SW 1271 (cell line): ENCODE results near the gene FKBP4.

Experiments
- DNase-seq, 2 experiments: peaks; one replicate each; lab custom pipeline; 2025; lab: John Stamatoyannopoulos, UW

The FKBP4 gene

DNA sequence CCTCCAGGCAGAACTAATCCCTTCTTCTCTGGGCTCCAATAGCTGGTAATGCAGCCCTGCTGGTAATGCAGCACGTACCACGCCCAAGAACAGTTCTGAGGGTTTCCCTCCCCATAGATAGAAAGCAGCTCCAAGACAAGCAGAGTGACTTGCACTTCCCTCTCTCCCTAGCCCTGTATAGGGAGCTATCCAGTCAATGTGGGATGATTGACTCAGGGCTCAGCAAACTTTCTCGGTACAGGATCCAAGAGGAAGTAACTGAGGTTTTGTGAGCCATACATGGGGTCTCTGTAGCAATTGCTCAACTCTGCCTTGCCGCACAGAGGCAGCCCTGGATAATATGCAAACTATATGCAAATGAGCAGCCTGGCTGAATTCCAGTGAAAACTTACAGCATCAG lies 15.5 kb upstream of the FKBP4 start:
- DNase-seq, result no peak

- DNase-seq, result peak in 1 of 2 experiments; percentile 58
These were observed 10.7 kb upstream of the FKBP4 start for GRCh38 chr12:2783936-2784600.

GRCh38 chr12:2785017-2785416 lies 9.8 kb upstream of the FKBP4 start:
- no peak for DNase-seq

GRCh38 chr12:2791089-2791488 lies 3.7 kb upstream of the FKBP4 start:
- no peak for DNase-seq

- DNase-seq, result no peak
These were observed 1.9 kb upstream of the FKBP4 start for GRCh38 chr12:2792671-2793500.

DNA sequence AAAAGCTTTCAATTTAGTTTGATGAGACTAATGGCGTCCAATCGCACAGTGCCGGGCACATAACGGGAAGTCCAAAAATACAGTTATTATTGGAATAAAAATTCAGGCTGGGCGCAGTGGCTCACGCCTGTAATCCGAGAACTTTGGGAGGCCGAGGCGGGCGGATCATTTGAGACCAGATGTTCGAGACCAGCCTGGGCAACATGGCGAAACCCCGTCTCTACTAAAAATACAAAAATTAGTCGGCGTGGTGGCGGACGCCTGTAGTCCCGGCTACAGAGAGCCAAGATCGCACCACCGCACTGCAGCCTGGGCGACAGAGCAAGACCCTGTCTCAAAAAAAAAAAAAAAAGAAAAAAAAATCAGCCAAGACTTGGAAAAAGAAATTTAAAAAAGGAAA lies 1.2 kb upstream of the FKBP4 start:
- DNase-seq, result no peak

GRCh38 chr12:2794191-2794735 lies 507 bp upstream of the FKBP4 start:
- peak; percentile 61 to 73 for DNase-seq

- DNase-seq, result peak in 1 of 2 experiments; percentile 53
These were observed 769 bp downstream of the FKBP4 start for GRCh38 chr12:2795291-2796186.

DNA sequence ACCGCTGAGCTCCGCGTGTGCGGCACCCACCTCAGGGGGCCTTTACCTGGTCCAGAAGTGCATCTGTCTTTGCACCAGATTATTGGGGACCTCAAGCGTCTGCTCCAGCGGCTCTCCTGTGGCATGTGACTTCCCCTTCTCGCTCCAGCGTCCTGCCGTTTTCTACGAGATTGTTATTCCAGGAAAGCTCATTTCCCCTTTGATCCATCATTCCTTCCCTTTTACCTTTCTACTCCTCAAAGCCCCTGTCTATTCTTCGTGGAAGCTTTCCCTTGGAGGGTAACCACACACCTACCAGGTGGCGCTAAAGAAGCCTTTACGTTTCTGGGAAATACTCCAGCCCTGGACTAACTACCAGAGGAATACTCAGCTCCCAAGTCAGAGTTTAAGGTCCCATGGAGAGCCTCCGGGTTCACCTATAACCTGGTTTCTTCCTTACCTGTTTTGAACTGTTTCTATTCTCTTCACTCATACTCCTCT lies 1.5 kb downstream of the FKBP4 start:
- DNase-seq, result no peak

DNA sequence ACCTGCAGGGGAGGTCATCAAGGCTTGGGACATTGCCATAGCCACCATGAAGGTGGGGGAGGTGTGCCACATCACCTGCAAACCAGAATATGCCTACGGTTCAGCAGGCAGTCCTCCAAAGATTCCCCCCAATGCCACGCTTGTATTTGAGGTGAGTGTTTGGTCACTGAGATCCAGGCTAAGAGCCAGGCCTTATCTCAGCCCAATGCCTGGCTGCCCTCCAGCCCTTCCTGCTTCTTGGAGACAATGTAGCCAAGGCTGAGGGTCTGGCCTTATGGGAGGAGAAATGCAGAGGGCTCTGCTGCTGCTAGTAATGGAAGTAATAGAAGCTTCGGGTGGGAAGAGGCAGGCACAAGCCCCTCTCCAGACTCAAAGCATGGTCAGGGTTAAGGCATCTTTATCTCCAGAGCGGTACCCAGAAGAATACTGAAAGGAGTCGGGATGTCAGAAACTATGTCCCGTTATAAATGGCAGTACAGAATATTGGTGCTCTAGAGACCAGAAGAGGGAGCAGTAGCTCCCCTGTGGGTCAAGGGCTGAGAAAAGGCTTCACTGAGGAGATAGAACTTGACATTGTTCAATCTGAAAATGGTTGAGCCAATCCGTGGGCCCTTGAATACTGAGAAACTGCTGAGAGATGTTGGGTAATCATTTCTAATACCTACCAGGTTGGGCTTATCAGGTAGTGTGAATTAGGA lies 3.1 kb downstream of the FKBP4 start:
- DNase-seq, result no peak

DNA sequence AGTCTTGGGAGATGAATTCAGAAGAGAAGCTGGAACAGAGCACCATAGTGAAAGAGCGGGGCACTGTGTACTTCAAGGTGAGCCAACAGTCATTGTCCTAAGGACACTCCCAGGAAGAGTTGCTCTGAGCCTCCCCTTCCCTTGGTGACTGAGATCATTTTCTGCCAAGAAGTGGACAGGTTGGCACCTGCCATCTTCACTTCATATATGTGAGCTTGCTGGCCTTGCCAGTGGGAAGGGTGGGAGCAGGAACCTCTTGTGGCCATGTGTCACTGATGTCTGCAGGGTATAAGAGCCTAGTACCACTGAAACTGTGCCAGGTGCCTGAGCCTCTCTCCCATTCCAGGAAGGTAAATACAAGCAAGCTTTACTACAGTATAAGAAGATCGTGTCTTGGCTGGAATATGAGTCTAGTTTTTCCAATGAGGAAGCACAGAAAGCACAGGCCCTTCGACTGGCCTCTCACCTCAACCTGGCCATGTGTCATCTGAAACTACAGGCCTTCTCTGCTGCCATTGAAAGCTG lies 5.3 kb downstream of the FKBP4 start:
- no peak for DNase-seq

DNA sequence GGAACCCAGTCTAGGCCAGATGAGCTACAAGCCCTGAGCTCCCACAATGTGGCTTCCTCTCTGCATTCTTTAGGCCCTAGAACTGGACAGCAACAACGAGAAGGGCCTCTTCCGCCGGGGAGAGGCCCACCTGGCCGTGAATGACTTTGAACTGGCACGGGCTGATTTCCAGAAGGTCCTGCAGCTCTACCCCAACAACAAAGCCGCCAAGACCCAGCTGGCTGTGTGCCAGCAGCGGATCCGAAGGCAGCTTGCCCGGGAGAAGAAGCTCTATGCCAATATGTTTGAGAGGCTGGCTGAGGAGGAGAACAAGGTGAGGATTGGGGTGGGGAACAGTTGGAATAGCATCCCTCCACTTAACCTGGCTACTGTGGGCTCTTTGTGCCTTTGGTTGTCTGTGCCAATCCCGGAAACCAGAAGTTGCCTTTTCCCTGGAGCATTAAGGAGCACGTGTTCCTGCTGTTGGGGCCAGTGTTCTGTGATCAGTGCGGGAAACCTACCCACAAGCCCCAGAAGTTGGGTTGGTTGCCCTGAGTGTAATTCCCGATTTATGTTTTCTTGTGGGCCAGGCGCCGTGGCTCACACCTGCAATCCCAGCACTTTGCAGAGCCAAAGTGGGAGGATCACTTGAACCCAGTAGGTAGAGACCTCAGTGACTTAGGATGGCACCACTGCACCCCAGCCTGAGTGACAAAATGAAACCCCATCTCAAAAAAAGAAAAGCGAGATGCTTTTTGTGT lies 6.4 kb downstream of the FKBP4 start:
- DNase-seq, result no peak

DNA sequence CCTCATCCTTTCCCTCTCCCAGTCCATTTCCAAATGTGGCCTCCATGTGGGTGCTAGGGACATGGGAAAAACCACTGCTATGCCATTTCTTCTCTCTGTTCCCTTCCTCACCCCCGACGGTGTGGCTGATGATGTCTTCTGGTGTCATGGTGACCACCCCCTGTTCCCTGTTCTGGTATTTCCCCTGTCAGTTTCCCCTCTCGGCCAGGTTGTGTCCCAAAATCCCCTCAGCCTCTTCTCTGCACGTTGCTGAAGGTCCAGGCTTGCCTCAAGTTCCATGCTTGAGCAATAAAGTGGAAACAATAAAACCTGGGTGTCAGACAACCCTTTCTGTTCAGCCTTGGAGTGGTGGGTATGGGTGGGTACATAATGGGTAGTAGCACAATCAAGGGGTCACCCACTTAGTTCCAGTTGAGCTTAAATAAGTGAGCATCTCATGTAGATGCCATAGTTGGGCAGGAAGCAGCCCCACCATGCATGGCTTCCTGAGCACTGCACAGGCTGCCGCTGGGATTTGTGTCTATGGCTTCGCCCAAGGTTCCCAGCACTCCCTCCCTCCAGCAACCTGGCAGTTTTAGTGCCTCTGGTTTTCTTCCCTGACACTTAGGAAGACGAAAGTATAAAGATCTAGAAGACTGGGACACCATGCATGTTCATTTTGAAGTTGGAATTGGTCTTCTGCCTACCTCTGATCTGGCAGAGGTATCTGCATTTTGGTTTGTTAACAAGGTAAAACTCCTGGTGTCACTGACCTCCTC lies 9.0 kb downstream of the FKBP4 start:
- DNase-seq, result no peak

DNA sequence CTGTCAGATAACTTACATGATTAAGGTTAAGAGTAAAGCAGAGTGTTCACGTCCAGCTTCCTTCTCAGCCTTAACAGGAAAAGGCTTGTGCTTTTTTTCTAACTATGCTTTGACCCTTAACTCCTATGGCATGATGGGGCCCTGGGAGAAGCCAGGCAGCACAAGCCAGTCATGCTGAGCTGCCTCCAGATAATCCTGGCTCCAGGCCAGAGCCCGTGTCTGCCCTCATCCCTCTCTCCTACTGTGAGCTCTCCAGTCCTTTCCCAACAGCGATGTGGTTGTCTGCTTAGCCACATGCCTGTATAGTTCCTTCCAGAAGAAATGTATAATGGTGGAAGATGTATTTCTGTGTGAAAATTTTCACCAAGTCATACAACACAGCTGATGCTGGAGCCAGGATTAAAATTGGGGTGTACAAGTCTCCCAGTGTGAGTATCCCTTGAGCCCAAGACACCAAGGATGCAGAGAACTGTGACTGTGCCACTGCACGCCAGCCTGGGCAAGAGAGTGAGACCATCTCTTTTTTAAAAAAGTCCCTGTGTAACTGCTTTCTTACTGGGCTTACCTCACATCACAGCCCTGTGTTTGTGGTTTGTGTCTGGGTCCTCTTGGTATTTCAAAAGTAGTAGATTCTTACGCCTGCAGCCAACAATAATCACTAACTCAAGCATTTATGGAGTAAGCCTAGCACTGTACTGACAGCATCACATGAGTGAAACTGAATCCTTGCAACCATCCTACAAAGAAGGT lies 9.8 kb downstream of the FKBP4 start:
- DNase-seq, result no peak

GRCh38 chr12:2805143-2805520 lies 10.4 kb downstream of the FKBP4 start:
- DNase-seq, result no peak

DNA sequence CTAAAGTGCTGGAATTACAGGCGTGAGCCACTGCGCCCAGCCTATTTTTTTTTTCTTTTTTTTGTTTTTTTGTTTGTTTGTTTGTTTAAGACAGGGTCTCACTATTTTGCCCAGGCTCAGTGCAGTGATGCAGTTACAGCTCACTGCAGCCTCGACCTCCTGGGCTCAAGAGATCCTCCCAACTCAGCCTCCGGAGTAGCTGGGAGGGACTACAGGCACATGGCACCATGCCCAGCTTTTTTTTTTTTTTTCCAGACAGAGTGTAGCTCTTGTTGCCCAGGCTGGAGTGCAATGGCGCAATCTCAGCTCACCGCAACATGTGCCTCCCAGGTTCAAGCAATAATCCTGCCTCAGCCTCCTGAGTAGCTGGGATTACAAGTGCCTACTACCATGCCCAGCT lies 11.9 kb downstream of the FKBP4 start:
- no peak for DNase-seq

DNA sequence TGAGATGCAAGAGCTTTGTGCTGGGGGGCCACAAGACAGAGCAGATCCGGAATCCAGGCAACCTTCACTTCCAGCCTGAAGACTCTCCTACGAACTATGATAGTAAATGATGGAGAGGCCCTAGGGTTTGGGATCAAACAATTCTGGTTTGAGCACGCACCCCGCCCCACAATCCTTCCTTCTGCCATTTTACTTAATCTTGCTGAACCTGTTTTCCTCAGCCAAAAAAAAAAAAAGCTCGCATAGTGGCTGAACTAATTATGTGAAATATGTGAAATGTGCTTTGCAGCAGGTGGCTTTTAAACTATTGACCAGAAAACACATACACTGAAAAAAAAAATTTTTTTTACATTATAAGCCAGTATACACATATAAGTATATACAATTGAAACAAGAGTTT lies 17.0 kb downstream of the FKBP4 start:
- DNase-seq, result no peak

- peak; percentile 99 for DNase-seq
These were observed 17.8 kb downstream of the FKBP4 start, which contains the start of gene ITFG2 for GRCh38 chr12:2812290-2813213. Gene ITFG2, plus strand, starts transcription at chr12:2812668. Its CDS starts 93 bp downstream, at chr12:2812761.
